Measurements from ENCODE around the gene CDC42EP1.
"Not testable (repeated sequence)": the region's sequence is repeated elsewhere in the genome, so short reads cannot be mapped to it uniquely, and the experiment has no call there.

CDC42EP1 gene

GRCh38 chr22:37521236-37521739, 39.0 kb upstream of the CDC42EP1 start:
- Histone ChIP-seq H3K79me2 (ENCODE audit: control insufficient read depth, insufficient read depth, low read length, unreplicated experiment) (peaks cover 12% of the 10 kb centered on the region), H3K4me1 (ENCODE audit: control insufficient read depth, insufficient read depth, low read length, unreplicated experiment) (peaks cover 23% of the 10 kb centered on the region), H3K27ac (ENCODE audit: low read depth, low read length) (no peak overlapping the region), H3K36me3 (ENCODE audit: insufficient read depth, low read length) (peaks cover 8% of the 10 kb centered on the region), H2AFZ (ENCODE audit: low read length, unreplicated experiment) (no peak overlapping the region), H3K4me3 (ENCODE audit: low read depth, low read length) (no peak overlapping the region), H3K27me3 (ENCODE audit: insufficient read depth, low read length) (no peaks in the 10 kb centered on the region)

GRCh38 chr22:37522482-37522881, 37.8 kb upstream of the CDC42EP1 start:
- Histone ChIP-seq H3K4me1 (ENCODE audit: control insufficient read depth, insufficient read depth, low read length, unreplicated experiment) (peaks cover 35% of the 10 kb centered on the region), H3K79me2 (ENCODE audit: control insufficient read depth, insufficient read depth, low read length, unreplicated experiment) (peaks cover 12% of the 10 kb centered on the region), H3K27ac (ENCODE audit: low read depth, low read length) (no peak overlapping the region), H3K4me3 (ENCODE audit: low read depth, low read length) (no peak overlapping the region), H3K27me3 (ENCODE audit: insufficient read depth, low read length) (no peaks in the 10 kb centered on the region), H2AFZ (ENCODE audit: low read length, unreplicated experiment) (no peak overlapping the region), H3K36me3 (ENCODE audit: insufficient read depth, low read length) (no peaks in the 10 kb centered on the region)

GRCh38 chr22:37525073-37525745, 35.1 kb upstream of the CDC42EP1 start:
- Histone ChIP-seq H3K36me3 (ENCODE audit: insufficient read depth, low read length) (no peaks in the 10 kb centered on the region), H3K27ac (ENCODE audit: low read depth, low read length) (peak overlapping the region; percentile 90), H2AFZ (ENCODE audit: low read length, unreplicated experiment) (no peak overlapping the region), H3K4me3 (ENCODE audit: low read depth, low read length) (0 out of 2 replicates have a peak overlapping the region, but pooled peaks have one; percentile 12), H3K27me3 (ENCODE audit: insufficient read depth, low read length) (no peaks in the 10 kb centered on the region), H3K79me2 (ENCODE audit: control insufficient read depth, insufficient read depth, low read length, unreplicated experiment) (no peaks in the 10 kb centered on the region), H3K4me1 (ENCODE audit: control insufficient read depth, insufficient read depth, low read length, unreplicated experiment) (peaks cover 30% of the 10 kb centered on the region)

GRCh38 chr22:37525746-37526350, 34.4 kb upstream of the CDC42EP1 start:
- Histone ChIP-seq H3K4me3 (ENCODE audit: low read depth, low read length) (0 out of 2 replicates have a peak overlapping the region, but pooled peaks have one; percentile 3), H3K4me1 (ENCODE audit: control insufficient read depth, insufficient read depth, low read length, unreplicated experiment) (peaks cover 30% of the 10 kb centered on the region), H3K79me2 (ENCODE audit: control insufficient read depth, insufficient read depth, low read length, unreplicated experiment) (no peaks in the 10 kb centered on the region), H3K27me3 (ENCODE audit: insufficient read depth, low read length) (no peaks in the 10 kb centered on the region), H3K27ac (ENCODE audit: low read depth, low read length) (peak overlapping the region; percentile 90), H2AFZ (ENCODE audit: low read length, unreplicated experiment) (no peak overlapping the region), H3K36me3 (ENCODE audit: insufficient read depth, low read length) (no peaks in the 10 kb centered on the region)

- no peaks in the 10 kb centered on the region for H3K79me2 ChIP-seq (ENCODE audit: control insufficient read depth, insufficient read depth, low read length, unreplicated experiment)
- H3K27ac ChIP-seq (ENCODE audit: low read depth, low read length) = peak overlapping the region; percentile 90
- H2AFZ ChIP-seq (ENCODE audit: low read length, unreplicated experiment) = no peak overlapping the region
- 0 out of 2 replicates have a peak overlapping the region, but pooled peaks have one; percentile 3 for H3K4me3 ChIP-seq (ENCODE audit: low read depth, low read length)
- H3K36me3 ChIP-seq (ENCODE audit: insufficient read depth, low read length) = no peaks in the 10 kb centered on the region
- peaks cover 30% of the 10 kb centered on the region for H3K4me1 ChIP-seq (ENCODE audit: control insufficient read depth, insufficient read depth, low read length, unreplicated experiment)
- no peaks in the 10 kb centered on the region for H3K27me3 ChIP-seq (ENCODE audit: insufficient read depth, low read length)
Measured at GRCh38 chr22:37526376-37526775, 33.9 kb upstream of the CDC42EP1 start.

- H3K4me1 ChIP-seq (ENCODE audit: control insufficient read depth, insufficient read depth, low read length, unreplicated experiment) = peaks cover 30% of the 10 kb centered on the region
Measured at GRCh38 chr22:37527081-37527752, 33.1 kb upstream of the CDC42EP1 start.

GRCh38 chr22:37527952-37528351, 32.3 kb upstream of the CDC42EP1 start:
- H2AFZ ChIP-seq (ENCODE audit: low read length, unreplicated experiment); H3K36me3 ChIP-seq (ENCODE audit: insufficient read depth, low read length); H3K27me3 ChIP-seq (ENCODE audit: insufficient read depth, low read length); H3K27ac ChIP-seq (ENCODE audit: low read depth, low read length); H3K79me2 ChIP-seq (ENCODE audit: control insufficient read depth, insufficient read depth, low read length, unreplicated experiment); H3K4me3 ChIP-seq (ENCODE audit: low read depth, low read length): not testable (repeated sequence)
- peaks cover 30% of the 10 kb centered on the region for H3K4me1 ChIP-seq (ENCODE audit: control insufficient read depth, insufficient read depth, low read length, unreplicated experiment)

More at GRCh38 chr22:37527081-37527752, 33.1 kb upstream of the CDC42EP1 start:
- not testable (repeated sequence) for H3K4me3 ChIP-seq (ENCODE audit: low read depth, low read length); H2AFZ ChIP-seq (ENCODE audit: low read length, unreplicated experiment); H3K79me2 ChIP-seq (ENCODE audit: control insufficient read depth, insufficient read depth, low read length, unreplicated experiment); H3K27me3 ChIP-seq (ENCODE audit: insufficient read depth, low read length); H3K36me3 ChIP-seq (ENCODE audit: insufficient read depth, low read length)
- H3K27ac ChIP-seq (ENCODE audit: low read depth, low read length) = peak overlapping the region; percentile 90

- H3K27me3 ChIP-seq (ENCODE audit: insufficient read depth, low read length) = no peaks in the 10 kb centered on the region
- no peak overlapping the region for H3K27ac ChIP-seq (ENCODE audit: low read depth, low read length)
- H2AFZ ChIP-seq (ENCODE audit: low read length, unreplicated experiment) = no peak overlapping the region
- no peak overlapping the region for H3K4me3 ChIP-seq (ENCODE audit: low read depth, low read length)
- H3K79me2 ChIP-seq (ENCODE audit: control insufficient read depth, insufficient read depth, low read length, unreplicated experiment) = no peaks in the 10 kb centered on the region
- H3K36me3 ChIP-seq (ENCODE audit: insufficient read depth, low read length) = no peaks in the 10 kb centered on the region
- H3K4me1 ChIP-seq (ENCODE audit: control insufficient read depth, insufficient read depth, low read length, unreplicated experiment) = peaks cover 42% of the 10 kb centered on the region
Measured at GRCh38 chr22:37529652-37530345, 30.5 kb upstream of the CDC42EP1 start.

- Histone ChIP-seq H3K27ac (ENCODE audit: low read depth, low read length) (peak overlapping the region; percentile 86), H3K4me1 (ENCODE audit: control insufficient read depth, insufficient read depth, low read length, unreplicated experiment) (peaks cover 13% of the 10 kb centered on the region), H3K36me3 (ENCODE audit: insufficient read depth, low read length) (no peaks in the 10 kb centered on the region), H2AFZ (ENCODE audit: low read length, unreplicated experiment) (no peak overlapping the region), H3K27me3 (ENCODE audit: insufficient read depth, low read length) (no peaks in the 10 kb centered on the region), H3K79me2 (ENCODE audit: control insufficient read depth, insufficient read depth, low read length, unreplicated experiment) (no peaks in the 10 kb centered on the region), H3K4me3 (ENCODE audit: low read depth, low read length) (no peak overlapping the region)
Measured at GRCh38 chr22:37533995-37534394, 26.3 kb upstream of the CDC42EP1 start.

- Histone ChIP-seq H3K27me3 (ENCODE audit: insufficient read depth, low read length) (no peaks in the 10 kb centered on the region), H3K79me2 (ENCODE audit: control insufficient read depth, insufficient read depth, low read length, unreplicated experiment) (no peaks in the 10 kb centered on the region), H2AFZ (ENCODE audit: low read length, unreplicated experiment) (no peak overlapping the region), H3K36me3 (ENCODE audit: insufficient read depth, low read length) (no peaks in the 10 kb centered on the region), H3K27ac (ENCODE audit: low read depth, low read length) (peak overlapping the region; percentile 86), H3K4me1 (ENCODE audit: control insufficient read depth, insufficient read depth, low read length, unreplicated experiment) (peaks cover 13% of the 10 kb centered on the region), H3K4me3 (ENCODE audit: low read depth, low read length) (no peak overlapping the region)
Measured at GRCh38 chr22:37534445-37534844, 25.8 kb upstream of the CDC42EP1 start.

Data from ACC112 (cell line).